ENCODE data around the gene NLGN4X.

DNA sequence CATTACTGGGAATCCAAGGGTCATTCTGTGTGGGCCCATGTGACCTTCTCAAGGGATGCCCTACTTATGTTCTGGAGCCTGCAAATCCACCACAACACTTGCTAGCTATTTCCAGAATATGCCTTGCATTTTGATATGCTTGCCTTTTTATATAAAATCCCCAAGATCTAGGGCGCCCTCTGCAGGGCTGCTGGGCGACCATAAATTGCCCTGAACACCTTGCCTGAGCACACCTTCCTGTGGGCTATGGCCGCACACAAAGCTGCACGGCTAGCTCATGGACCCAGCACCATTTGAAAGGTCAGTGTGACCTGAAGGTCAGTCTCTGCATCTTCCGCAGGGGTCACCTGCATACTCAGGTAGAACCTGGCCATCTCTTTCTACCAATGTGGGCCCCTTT is 311.7 kb downstream of the NLGN4X start:
- TF ChIP-seq EZH2 (IDR thresholded peaks at IDR 0.05; ENCODE audit: borderline replicate concordance, insufficient read depth, low read length, poor library complexity, severe bottlenecking) (no peak), TAF1 (IDR thresholded peaks at IDR 0.05; ENCODE audit: low read depth) (no peak), SMC3 (conservative IDR thresholded peaks at IDR 0.05; ENCODE audit: poor library complexity) (no peak), EP300 (conservative IDR thresholded peaks at IDR 0.05; ENCODE audit: poor library complexity, severe bottlenecking) (no peak)
- TF ChIP-seq, protein P1, sequence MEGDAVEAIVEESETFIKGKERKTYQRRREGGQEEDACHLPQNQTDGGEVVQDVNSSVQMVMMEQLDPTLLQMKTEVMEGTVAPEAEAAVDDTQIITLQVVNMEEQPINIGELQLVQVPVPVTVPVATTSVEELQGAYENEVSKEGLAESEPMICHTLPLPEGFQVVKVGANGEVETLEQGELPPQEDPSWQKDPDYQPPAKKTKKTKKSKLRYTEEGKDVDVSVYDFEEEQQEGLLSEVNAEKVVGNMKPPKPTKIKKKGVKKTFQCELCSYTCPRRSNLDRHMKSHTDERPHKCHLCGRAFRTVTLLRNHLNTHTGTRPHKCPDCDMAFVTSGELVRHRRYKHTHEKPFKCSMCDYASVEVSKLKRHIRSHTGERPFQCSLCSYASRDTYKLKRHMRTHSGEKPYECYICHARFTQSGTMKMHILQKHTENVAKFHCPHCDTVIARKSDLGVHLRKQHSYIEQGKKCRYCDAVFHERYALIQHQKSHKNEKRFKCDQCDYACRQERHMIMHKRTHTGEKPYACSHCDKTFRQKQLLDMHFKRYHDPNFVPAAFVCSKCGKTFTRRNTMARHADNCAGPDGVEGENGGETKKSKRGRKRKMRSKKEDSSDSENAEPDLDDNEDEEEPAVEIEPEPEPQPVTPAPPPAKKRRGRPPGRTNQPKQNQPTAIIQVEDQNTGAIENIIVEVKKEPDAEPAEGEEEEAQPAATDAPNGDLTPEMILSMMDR (IDR thresholded peaks at IDR 0.05; ENCODE audit: poor library complexity, severe bottlenecking): no peak
